ENCODE measurements around the gene ARMH1. TPM values are rescaled to one million over a fixed set of nuclear protein-coding genes. Genes with fewer than 3 reads are reported as not detected.

Gene ARMH1
- total RNA-seq, 4 donors from 2014 or later: 0.26 to 0.75 (median 0.54) TPM

DNA sequence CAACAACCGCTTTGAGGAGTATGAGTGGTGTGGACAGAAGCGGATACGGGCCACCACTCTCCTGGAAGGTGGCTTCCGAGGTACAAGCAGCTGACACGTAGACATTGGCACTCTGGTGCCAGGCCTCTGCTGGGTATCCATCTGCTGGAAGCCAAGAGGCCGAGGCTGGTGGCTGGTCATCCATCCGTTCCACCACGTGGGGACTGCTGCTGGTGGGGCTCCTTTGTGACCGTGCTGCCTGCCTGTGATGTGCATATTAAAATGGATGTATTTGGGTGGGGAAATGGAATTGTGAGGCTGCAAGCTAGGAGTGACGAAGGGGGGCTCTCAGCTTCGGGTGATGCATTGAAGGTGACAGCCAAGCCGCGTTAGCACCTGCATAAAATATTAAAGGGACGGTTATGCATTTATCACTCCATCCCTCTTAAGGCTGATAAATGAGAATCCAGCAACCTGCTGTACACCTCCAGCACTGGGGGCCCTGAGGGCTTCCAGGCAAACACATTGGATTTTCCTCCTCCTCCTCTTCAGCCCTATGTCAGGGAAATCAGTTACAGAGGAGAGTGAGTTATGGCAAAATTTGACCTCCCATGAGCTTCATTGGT lies 38.3 kb upstream of the ARMH1 start:
- no peak for DNase-seq (ENCODE audit: extremely low spot score)
- Histone ChIP-seq H3K4me3 (no peak overlapping the region), H3K27me3 (no peaks in the 10 kb centered on the region), H3K9me3 (no peaks in the 10 kb centered on the region), H3K4me1 (peaks cover 44 to 72% (median 52%) of the 10 kb centered on the region in 4 donors), H3K36me3 (peaks cover 36 to 80% (median 74%) of the 10 kb centered on the region in 4 donors), H3K27ac (replicated peaks in 1 of 4) (no peak overlapping the region)
- TF ChIP-seq, protein P1, sequence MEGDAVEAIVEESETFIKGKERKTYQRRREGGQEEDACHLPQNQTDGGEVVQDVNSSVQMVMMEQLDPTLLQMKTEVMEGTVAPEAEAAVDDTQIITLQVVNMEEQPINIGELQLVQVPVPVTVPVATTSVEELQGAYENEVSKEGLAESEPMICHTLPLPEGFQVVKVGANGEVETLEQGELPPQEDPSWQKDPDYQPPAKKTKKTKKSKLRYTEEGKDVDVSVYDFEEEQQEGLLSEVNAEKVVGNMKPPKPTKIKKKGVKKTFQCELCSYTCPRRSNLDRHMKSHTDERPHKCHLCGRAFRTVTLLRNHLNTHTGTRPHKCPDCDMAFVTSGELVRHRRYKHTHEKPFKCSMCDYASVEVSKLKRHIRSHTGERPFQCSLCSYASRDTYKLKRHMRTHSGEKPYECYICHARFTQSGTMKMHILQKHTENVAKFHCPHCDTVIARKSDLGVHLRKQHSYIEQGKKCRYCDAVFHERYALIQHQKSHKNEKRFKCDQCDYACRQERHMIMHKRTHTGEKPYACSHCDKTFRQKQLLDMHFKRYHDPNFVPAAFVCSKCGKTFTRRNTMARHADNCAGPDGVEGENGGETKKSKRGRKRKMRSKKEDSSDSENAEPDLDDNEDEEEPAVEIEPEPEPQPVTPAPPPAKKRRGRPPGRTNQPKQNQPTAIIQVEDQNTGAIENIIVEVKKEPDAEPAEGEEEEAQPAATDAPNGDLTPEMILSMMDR (IDR thresholded peaks at IDR 0.05): no peak
- TF ChIP-seq EP300 (IDR thresholded peaks at IDR 0.05) (no peak), POLR2AphosphoS5 (IDR thresholded peaks at IDR 0.05) (no peak), POLR2A (IDR thresholded peaks at IDR 0.05; ENCODE audit: low read depth) (no peak)
- intact Hi-C loops (cut with DNase I): no loop called here
- 87% methylated on average over 14 of the region's 14 CpGs for WGBS

DNA sequence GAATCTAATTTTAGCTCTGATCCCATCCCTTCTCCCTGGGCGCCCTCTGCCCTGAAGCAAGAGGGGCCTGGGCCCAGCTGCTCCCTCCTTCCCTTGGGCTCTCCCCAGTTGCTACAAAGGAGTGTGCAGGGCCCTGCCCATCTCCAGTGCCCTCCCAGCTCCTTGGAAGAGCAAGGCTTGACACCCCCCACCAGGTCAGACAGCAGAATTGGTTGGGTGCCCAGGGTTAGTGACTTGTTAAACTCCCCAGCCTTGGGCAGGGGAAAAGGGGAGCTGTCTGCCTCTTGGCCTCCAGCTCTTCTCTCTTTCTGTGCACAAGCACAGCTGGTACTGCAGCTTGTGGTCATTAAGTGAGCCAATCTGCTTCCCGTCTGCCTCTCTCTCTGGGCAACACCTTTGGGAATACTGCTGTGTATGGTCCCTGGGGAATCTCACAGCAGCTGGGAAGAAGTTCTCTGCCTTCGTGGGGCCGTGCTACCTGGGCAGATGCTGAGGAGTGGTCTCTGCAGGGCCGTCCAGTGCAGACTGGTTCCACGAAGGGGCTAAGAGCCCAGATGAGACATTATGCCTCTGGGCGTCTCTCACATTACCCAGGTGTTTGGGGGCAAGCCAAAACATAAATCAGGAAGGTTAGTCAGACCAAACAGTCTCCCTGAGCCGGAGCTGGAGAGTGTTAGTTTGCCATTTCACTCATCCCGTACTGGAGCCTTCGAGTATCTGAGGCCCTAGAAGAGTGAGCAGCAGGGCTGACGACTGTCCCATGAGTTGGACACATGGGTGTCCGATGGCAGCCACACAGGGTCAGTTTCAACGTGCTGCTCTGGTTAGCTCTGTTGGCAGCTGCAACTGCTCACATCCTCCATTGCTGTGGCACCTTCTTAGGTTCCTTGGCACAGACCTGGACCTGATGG lies 37.6 kb upstream of the ARMH1 start:
- H3K9me3 ChIP-seq: no peaks in the 10 kb centered on the region
- intact Hi-C loops (cut with DNase I): no loop called here
- no peak for TF ChIP-seq POLR2A (IDR thresholded peaks at IDR 0.05; ENCODE audit: low read depth)
- H3K4me3 ChIP-seq: no peak overlapping the region
- DNase-seq (ENCODE audit: extremely low spot score): no peak
- peaks cover 44 to 75% (median 57%) of the 10 kb centered on the region in 4 donors for H3K4me1 ChIP-seq
- WGBS: 60% methylated on average over 11 of the region's 13 CpGs
- H3K27ac ChIP-seq (replicated peaks in 1 of 4): no peak overlapping the region
- H3K36me3 ChIP-seq: peaks cover 36 to 88% (median 81%) of the 10 kb centered on the region in 4 donors
- H3K27me3 ChIP-seq: no peaks in the 10 kb centered on the region

DNA sequence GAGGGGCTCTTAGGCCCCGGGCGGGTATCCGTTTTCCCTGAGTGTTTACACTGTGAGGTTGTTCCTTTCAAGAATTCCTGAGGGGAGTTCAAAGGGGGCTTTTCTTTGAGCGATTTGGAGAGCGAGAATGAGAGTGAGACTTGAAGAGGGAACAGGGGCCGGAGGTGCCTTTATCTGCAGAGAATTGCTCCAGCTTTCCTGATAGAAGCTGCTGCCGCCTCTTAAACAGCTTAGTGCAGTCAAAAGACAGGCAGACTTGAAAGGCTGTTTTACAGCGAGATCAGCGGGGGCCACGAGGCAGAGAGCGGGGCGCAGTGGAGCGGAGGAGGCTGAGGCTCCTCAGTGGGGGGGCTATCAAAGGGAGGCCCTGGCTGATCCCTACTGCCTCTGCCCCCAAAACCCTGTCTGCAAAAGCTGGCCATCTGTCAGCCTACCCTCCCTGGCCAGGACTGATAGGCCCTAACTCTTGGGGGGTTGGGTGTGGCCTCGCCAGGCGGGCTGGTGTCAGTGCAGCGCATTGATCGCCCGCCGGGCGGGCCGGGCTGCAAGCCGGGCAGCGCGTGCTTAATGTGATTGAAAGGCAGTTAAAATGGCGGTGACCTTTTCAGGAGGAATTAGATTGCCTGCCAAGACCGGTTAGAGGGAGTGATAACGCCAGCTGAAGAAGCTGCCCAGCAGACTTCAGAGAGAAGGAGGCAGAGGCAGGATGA lies 36.7 kb upstream of the ARMH1 start:
- 79% methylated on average over 21 of the region's 27 CpGs for WGBS
- H3K27ac ChIP-seq (replicated peaks in 1 of 4): no peak overlapping the region
- no peaks in the 10 kb centered on the region for H3K9me3 ChIP-seq
- H3K27me3 ChIP-seq: no peaks in the 10 kb centered on the region
- TF ChIP-seq, protein P1 (IDR thresholded peaks at IDR 0.05): no peak
- TF ChIP-seq POLR2A (IDR thresholded peaks at IDR 0.05; ENCODE audit: low read depth) (no peak), EP300 (IDR thresholded peaks at IDR 0.05) (no peak), POLR2AphosphoS5 (IDR thresholded peaks at IDR 0.05) (no peak)
- no peak for DNase-seq (ENCODE audit: extremely low spot score)
- intact Hi-C loops (cut with DNase I): no loop called here
- peaks cover 36 to 97% (median 87%) of the 10 kb centered on the region in 4 donors for H3K36me3 ChIP-seq
- no peak overlapping the region for H3K4me3 ChIP-seq
- H3K4me1 ChIP-seq: peaks cover 48 to 79% (median 61%) of the 10 kb centered on the region in 4 donors

DNA sequence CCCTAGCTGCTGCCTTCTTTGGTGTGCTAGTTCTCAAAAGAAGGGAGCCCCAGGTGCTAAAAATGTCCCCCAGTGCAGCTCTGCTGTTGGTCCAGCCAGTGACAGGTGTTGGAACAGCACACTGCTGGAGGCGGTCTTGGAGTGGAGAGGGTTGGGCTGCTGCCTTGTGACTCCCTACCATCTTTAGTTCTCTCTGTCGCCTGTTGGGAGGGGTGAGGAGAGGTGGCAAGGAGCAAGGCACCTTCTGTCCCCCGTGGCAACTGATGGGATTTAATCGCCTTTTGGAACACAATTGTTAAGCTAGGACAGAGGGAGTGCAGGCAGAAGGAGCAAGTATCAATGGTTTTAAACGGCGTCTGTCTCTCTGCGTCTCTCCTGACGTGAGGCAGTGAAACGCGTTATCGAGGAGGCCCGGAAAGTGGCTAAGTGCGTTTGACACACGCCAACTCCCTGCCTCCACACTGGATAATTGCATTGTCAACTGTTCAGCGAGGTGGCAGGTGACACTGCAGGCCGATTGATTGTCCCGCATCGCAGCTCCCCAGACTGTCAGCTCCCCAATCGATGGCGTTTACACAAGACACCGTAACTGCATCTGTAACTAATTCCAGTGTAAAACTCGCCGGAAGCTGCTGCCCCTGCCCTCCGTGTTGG lies 34.2 kb upstream of the ARMH1 start:
- Histone ChIP-seq H3K27ac (replicated peaks in 1 of 4) (no peak overlapping the region), H3K4me1 (peaks cover 59 to 79% (median 63%) of the 10 kb centered on the region in 4 donors), H3K27me3 (no peaks in the 10 kb centered on the region), H3K9me3 (no peaks in the 10 kb centered on the region), H3K4me3 (no peak overlapping the region), H3K36me3 (peaks cover 41 to 98% (median 87%) of the 10 kb centered on the region in 4 donors)
- 82% methylated on average over 24 of the region's 24 CpGs for WGBS
- intact Hi-C loops (cut with DNase I): no loop called here
- TF ChIP-seq, protein P1 (IDR thresholded peaks at IDR 0.05): no peak
- no peak for TF ChIP-seq POLR2A (IDR thresholded peaks at IDR 0.05; ENCODE audit: low read depth)
- no peak for TF ChIP-seq EP300 (IDR thresholded peaks at IDR 0.05)
- TF ChIP-seq POLR2AphosphoS5 (IDR thresholded peaks at IDR 0.05): no peak
- DNase-seq (ENCODE audit: extremely low spot score): no peak
